Activated CD4-positive, alpha-beta T cell treated with anti-CD3 and anti-CD28 coated beads for 1 hour (primary cell): ENCODE measurements around the gene IFT20.
"Not testable (repeated sequence)": the region's sequence is repeated elsewhere in the genome, so short reads cannot be mapped to it uniquely, and the experiment has no call there.

Source experiments
- DNase-seq: peaks from one replicate; pipeline ENCODE4 v3.0.0-alpha.2; 2020

The IFT20 gene

DNA sequence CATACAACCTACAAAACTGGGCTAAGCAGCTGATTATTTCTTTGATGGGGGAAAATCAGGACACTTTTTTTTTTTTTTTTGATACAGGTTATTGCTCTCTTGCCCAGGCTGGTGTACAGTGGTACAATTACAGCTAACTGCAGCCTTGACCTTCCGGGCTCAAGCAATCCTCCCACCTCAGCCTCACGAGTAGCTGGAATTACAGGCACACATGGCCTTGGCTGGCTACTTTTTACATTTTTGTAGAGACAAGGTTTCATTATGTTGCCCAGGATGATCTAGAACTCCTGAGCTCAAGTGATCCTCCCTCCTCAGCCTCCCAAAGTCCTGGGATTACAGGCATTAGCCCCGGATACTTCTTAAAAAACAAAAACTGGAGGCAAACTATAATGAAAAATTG, 36.8 kb downstream of the IFT20 start:
- DNase-seq = no peak

GRCh38 chr17:28295677-28296578, 39.3 kb downstream of the IFT20 start:
- no peak for DNase-seq

GRCh38 chr17:28293994-28294393, 41.3 kb downstream of the IFT20 start:
- no peak for DNase-seq

DNA sequence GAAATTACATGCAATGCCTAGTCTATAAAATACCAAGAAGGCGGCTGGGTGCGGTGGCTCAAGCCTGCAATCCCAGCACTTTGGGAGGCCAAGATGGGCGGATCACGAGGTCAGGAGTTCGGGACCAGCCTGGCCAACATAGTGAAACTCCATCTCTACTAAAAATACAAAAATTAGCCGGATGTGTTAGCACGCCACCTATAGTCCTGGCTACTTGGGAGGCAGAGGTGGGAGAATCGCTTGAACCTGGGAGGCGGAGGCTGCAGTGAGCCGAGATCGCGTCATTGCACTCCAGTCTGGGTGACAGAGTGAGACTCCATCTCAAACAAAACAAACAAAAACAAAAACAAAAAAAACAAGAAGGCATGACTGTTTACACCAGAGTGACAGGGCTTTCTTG, 42.4 kb downstream of the IFT20 start:
- not testable (repeated sequence) for DNase-seq

DNA sequence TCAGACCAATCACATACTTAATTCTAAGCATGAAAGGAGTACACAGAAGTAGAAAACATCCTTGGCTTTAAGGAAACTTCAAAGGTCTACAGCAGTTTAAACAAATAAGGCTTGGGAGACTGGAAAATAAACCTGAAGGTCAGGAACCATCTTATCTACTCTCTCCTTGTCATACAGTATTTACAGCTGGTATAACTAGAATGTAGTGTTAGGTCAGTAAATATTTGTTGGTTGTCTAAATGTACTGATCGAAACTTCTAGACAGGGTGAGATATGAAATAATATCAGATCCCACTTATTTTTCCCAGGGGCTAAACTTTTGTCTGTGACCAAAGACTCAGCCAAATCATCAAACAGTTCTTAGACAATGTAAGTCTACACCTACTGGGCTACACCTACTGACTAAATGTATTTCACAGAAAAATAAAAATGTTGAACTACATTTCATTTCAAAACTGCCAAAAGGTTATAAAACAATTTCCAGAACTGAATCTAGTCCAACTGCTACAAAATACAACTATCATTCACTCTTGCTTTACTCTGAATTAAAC, 43.4 kb downstream of the IFT20 start:
- DNase-seq = no peak

DNA sequence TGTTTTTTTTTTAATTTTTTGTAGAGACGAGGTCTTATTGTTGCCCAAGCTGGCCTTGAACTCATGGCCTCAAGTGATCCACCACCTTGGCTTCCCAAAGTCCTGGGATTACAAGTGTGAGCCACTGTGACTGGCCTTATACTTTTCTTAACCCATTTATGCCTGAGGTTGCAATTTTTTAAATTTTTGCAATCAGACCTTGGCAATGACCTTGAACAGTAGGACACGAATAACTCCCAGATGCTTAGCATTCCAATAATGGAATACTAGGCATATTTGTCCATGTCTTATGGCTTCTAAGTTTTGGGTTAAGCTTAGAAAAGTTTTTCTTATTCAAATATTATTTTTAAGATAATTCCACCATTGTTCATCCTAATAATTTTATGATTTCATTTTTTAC, 44.6 kb downstream of the IFT20 start:
- no peak for DNase-seq

- DNase-seq = no peak
Observed at GRCh38 chr17:28285965-28286364, 49.3 kb downstream of the IFT20 start.

GRCh38 chr17:28282596-28282995, 52.7 kb downstream of the IFT20 start:
- DNase-seq = no peak

GRCh38 chr17:28280826-28281225, 54.4 kb downstream of the IFT20 start:
- no peak for DNase-seq

- DNase-seq = no peak
Observed at GRCh38 chr17:28279411-28279810, 55.9 kb downstream of the IFT20 start.
